Measurements from ENCODE around the gene GLCCI1. TPM values are rescaled to one million over a fixed set of nuclear protein-coding genes. Genes with fewer than 3 reads are reported as not detected.

Gene GLCCI1
- total and polyA plus RNA-seq, 10 of the 15 experiments (the other 5 are each of a cell fraction or from before 2014, with no cell fraction given), result 12.6 to 92.0 (median 27.6) TPM

- CTCF ChIA-PET, result interaction anchor here (1.0 to 2.1 kb wide), 5 partner anchors 14 to 283 kb away, joined by 3 to 8 read pairs (median 5); no protein-coding TSS in a partner anchor
- in situ Hi-C loops (cut with MboI), result loop anchor here (5.0 kb wide), 1 partner anchor 142 kb away; no protein-coding TSS in a partner anchor
- WGBS (ENCODE audit: insufficient coverage, insufficient replicate concordance, low lambda C conversion rate, missing lambda C conversion rate), result 92% methylated on average over 2 of the region's 2 CpGs
Observed at GRCh38 chr7:7964691-7965090, 3.9 kb upstream of the GLCCI1 start.

More at GRCh38 chr7:7964691-7965090, 3.9 kb upstream of the GLCCI1 start:
- no peaks in the 10 kb centered on the region for H4K20me1 ChIP-seq (ENCODE audit: control insufficient read depth, insufficient read depth)
- no peak overlapping the region for H2AFZ ChIP-seq (ENCODE audit: control insufficient read depth, low read depth, low read length)
- H3K27ac ChIP-seq (ENCODE audit: control insufficient read depth, insufficient read depth), result no peak overlapping the region; the same call in 1 of the 2 replicates
- H3K4me1 ChIP-seq (ENCODE audit: control insufficient read depth, insufficient read depth, low read length), result peaks cover 60% of the 10 kb centered on the region
- DNase-seq (ENCODE audit: low read depth, low spot score) (no peak), FAIRE-seq (no peak), ATAC-seq (no peak)
- ChIA-PET RAD21 (ENCODE audit: unreplicated experiment) (interaction anchor here (0.5 to 7.3 kb wide), 16 partner anchors 9 to 252 kb away, joined by 3 to 80 read pairs (median 6); no protein-coding TSS in a partner anchor), POLR2A (interaction anchor here (0.6 to 3.3 kb wide), 6 partner anchors 20 to 148 kb away, joined by 3 to 17 read pairs (median 4); no protein-coding TSS in a partner anchor), SMC1A (ENCODE audit: uncharacterized antibody, unreplicated experiment) (interaction anchor here (0.7 to 10.0 kb wide), 17 partner anchors 9 to 322 kb away, joined by 3 to 132 read pairs (median 4); no protein-coding TSS in a partner anchor)
- H3K27me3 ChIP-seq (replicated peaks in 1 of 2; ENCODE audit: control insufficient read depth in 2 of 2, insufficient read depth in 2 of 2, low read length in 1 of 2), result no peaks in the 10 kb centered on the region
- no TSS peak for BruUV-seq (replicated peaks)
- H3K79me2 ChIP-seq (ENCODE audit: control insufficient read depth, insufficient read depth, low read length), result peaks cover 19% of the 10 kb centered on the region
- no peaks in the 10 kb centered on the region; the same call in 2 of the 3 replicates for H3K9me3 ChIP-seq (replicated peaks; ENCODE audit: control insufficient read depth, insufficient read depth, low read length)
- intact Hi-C loops (cut with micrococcal nuclease; ENCODE audit: unreplicated experiment), result loop anchor here (5.0 kb wide), 1 partner anchor 397 kb away; the partner anchor contains the start of gene MIOS
- H3K4me2 ChIP-seq (ENCODE audit: control insufficient read depth, insufficient read depth), result peak overlapping the region; percentile 23; the same call in 1 of the 2 replicates
- H3K9ac ChIP-seq (ENCODE audit: control insufficient read depth, insufficient read depth, low read length), result no peak overlapping the region
- no peak overlapping the region for H3K4me3 ChIP-seq
- TF ChIP-seq GATAD2B (conservative IDR thresholded peaks at IDR 0.05; ENCODE audit: low read depth) (no peak), RCOR1 (conservative IDR thresholded peaks at IDR 0.05; ENCODE audit: low read depth, low read length) (no peak), BHLHE40 (IDR thresholded peaks at IDR 0.05; ENCODE audit: borderline replicate concordance in 1 of 2, low read depth in 2 of 2, low read length in 1 of 2) (no peak), RBBP5 (conservative IDR thresholded peaks at IDR 0.05) (no peak), EED (IDR thresholded peaks at IDR 0.05; ENCODE audit: low read depth) (no peak), GABPA (IDR thresholded peaks at IDR 0.05; ENCODE audit: low read depth) (no peak), SREBF2 (IDR thresholded peaks at IDR 0.05; ENCODE audit: low read length) (no peak), SPI1 (IDR thresholded peaks at IDR 0.05; ENCODE audit: borderline replicate concordance, insufficient read depth, low read depth, low read length) (no peak), IRF4 (IDR thresholded peaks at IDR 0.05; ENCODE audit: low read depth, low read length) (no peak), KDM1A (IDR thresholded peaks at IDR 0.05; ENCODE audit: borderline replicate concordance) (no peak), NFIC (IDR thresholded peaks at IDR 0.05; ENCODE audit: low read depth, low read length) (no peak)
- TF ChIP-seq, protein P1, sequence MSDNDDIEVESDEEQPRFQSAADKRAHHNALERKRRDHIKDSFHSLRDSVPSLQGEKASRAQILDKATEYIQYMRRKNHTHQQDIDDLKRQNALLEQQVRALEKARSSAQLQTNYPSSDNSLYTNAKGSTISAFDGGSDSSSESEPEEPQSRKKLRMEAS (IDR thresholded peaks at IDR 0.05; ENCODE audit: low read depth, low read length), result no peak
- H3K36me3 ChIP-seq (ENCODE audit: control insufficient read depth in 2 of 2, insufficient read depth in 2 of 2, low read length in 1 of 2), result no peaks in the 10 kb centered on the region
